Sigmoid colon (tissue), 7 donors: ENCODE results near the gene ITPR1. TPM values are rescaled to one million over a fixed set of nuclear protein-coding genes. Genes with fewer than 3 reads are reported as not detected.

Experiments
- DNase-seq: peaks from one replicate; pipeline ENCODE4 v3.0.0-alpha.2; 2019
- H3K27ac ChIP-seq, 4 donors: fragments of 200-600 bp; sonication (generic); one replicate each; pipeline ENCODE4 v1.5.1; 2016 to 2019; ENCODE audit warnings: mild to moderate bottlenecking in 1 of 4
- H3K27me3 ChIP-seq, 3 donors: fragments of 200-600 bp; sonication (generic); one replicate each; pipeline ENCODE4 v1.5.1; 2019; ENCODE audit warnings: mild to moderate bottlenecking in 1 of 3
- H3K36me3 ChIP-seq, 4 donors: fragments of 200-600 bp; sonication (generic); one replicate each; pipeline ENCODE4 v1.5.1; 2016 to 2019
- H3K4me1 ChIP-seq, 4 donors: fragments of 200-600 bp; sonication (generic); one replicate each; pipeline ENCODE4 v1.5.1; 2017 to 2019
- H3K4me3 ChIP-seq, 4 donors: fragments of 200-600 bp; sonication (generic); one replicate each; pipeline ENCODE4 v1.5.1; 2017 to 2019; ENCODE audit warnings: mild to moderate bottlenecking in 2 of 4, moderate library complexity in 1 of 4
- H3K9me3 ChIP-seq, 4 donors: fragments of 200-600 bp in 3 of 4; sonication (generic) in 3 of 4; one replicate each; pipeline versions ENCODE4 v1.5.1 to v1.6.1; 2013 to 2019
- EP300 ChIP-seq, 4 donors: sonication (generic); formaldehyde crosslinking; IDR thresholded peaks; one replicate each; pipeline ENCODE4 v1.6.1; 2017; ENCODE audit warnings: antibody characterized with exemption in 4 of 4
- POLR2A ChIP-seq, 2 donors: fragments of 450-650 bp; IDR thresholded peaks; one replicate each; pipeline ENCODE4 v1.6.1; 2016; ENCODE audit warnings: antibody characterized with exemption in 2 of 2, mild to moderate bottlenecking in 2 of 2, moderate library complexity in 2 of 2
- POLR2AphosphoS5 ChIP-seq, 4 donors: sonication (generic); formaldehyde crosslinking; IDR thresholded peaks; one replicate each; pipeline ENCODE4 v1.6.1; 2017; ENCODE audit warnings: antibody characterized with exemption in 4 of 4
- WGBS, 2 donors: extraction: QIAGEN DNeasy Blood & Tissue Kit; methylation state at CpG; one replicate each; pipeline ENCODE4 v1.1.7; 2013; 5-methylcytosine and 5-hydroxymethylcytosine counted together
- intact Hi-C: fragments of 100-400 bp; cut with DNase I; formaldehyde crosslinking; loops from one replicate; pipeline ENCODE4 v1.15.1; 2023
- polyA plus RNA-seq, 3 donors: library from polyadenylated mRNA; stranded (reverse); fragments of 200-250 nt; gene quantifications; one replicate each; pipeline ENCODE4 v1.2.3, GENCODE V29; 2013
- total RNA-seq, 4 donors: library from RNA; depleted of rRNA; stranded (reverse); fragments of >200 nt; gene quantifications; one replicate each; pipeline ENCODE4 v1.1.0, GENCODE V29; 2016
- TF ChIP-seq, protein P1 (sequence below), 4 experiments: fragments of 450-650 bp in 3 of 4; fragments of 200-600 bp in 1 of 4; IDR thresholded peaks; one replicate each; pipeline ENCODE4 v1.5.1; 2016 to 2019; ENCODE audit warnings: antibody characterized with exemption in 4 of 4, mild to moderate bottlenecking in 3 of 4, moderate library complexity in 2 of 4
- donor health status: healthy with polysubstance abuse.
- donor health status: Bipolar disorder and iron deficiency.
- donor health status: healthy.

ITPR1 gene
- total and polyA plus RNA-seq, 7 donors = 1.4 to 206 (median 111) TPM

DNA sequence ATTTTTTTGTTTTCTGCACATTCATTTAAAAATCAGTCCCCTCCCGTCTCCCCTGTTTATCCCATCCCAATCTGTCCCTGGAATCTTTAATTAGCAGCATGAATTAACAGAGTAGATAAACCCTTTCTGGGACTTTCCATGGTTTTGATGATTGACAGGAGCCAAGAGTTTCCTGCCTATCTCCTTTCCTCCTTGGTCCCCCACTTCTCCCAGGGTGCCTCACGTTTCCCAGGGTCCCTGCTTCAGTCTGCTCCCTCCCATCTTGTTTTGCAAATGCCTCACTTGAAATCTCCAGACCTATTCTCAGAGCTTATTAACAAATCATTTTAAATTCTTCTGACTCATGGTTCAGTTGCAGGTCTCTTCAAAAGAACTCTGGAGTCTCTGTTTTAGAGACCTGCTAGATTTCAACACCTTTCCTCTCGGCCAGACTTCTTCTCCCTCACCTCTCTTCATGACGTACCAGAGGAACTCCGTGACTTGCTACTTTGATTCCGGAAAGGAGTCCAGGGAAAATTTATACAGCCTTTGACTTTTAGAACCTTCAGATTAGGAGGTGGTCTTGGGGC, 238.5 kb downstream of the ITPR1 start:
- Histone ChIP-seq H3K36me3 (peaks cover 0 to 26% (median 2%) of the 10 kb centered on the region in 4 donors), H3K4me3 (no peak overlapping the region), H3K27me3 (no peaks in the 10 kb centered on the region), H3K4me1 (peaks cover 0 to 11% (median 0%) of the 10 kb centered on the region in 4 donors), H3K27ac (no peak overlapping the region), H3K9me3 (no peaks in the 10 kb centered on the region)
- TF ChIP-seq POLR2AphosphoS5 (IDR thresholded peaks at IDR 0.05) (no peak), EP300 (IDR thresholded peaks at IDR 0.05) (no peak), POLR2A (IDR thresholded peaks at IDR 0.05) (no peak)
- TF ChIP-seq, protein P1, sequence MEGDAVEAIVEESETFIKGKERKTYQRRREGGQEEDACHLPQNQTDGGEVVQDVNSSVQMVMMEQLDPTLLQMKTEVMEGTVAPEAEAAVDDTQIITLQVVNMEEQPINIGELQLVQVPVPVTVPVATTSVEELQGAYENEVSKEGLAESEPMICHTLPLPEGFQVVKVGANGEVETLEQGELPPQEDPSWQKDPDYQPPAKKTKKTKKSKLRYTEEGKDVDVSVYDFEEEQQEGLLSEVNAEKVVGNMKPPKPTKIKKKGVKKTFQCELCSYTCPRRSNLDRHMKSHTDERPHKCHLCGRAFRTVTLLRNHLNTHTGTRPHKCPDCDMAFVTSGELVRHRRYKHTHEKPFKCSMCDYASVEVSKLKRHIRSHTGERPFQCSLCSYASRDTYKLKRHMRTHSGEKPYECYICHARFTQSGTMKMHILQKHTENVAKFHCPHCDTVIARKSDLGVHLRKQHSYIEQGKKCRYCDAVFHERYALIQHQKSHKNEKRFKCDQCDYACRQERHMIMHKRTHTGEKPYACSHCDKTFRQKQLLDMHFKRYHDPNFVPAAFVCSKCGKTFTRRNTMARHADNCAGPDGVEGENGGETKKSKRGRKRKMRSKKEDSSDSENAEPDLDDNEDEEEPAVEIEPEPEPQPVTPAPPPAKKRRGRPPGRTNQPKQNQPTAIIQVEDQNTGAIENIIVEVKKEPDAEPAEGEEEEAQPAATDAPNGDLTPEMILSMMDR (IDR thresholded peaks at IDR 0.05) = no peak
- no peak for DNase-seq
- intact Hi-C loops = no loop called here
- WGBS, 2 donors = 93% methylated on average over 6 of the region's 6 CpGs

DNA sequence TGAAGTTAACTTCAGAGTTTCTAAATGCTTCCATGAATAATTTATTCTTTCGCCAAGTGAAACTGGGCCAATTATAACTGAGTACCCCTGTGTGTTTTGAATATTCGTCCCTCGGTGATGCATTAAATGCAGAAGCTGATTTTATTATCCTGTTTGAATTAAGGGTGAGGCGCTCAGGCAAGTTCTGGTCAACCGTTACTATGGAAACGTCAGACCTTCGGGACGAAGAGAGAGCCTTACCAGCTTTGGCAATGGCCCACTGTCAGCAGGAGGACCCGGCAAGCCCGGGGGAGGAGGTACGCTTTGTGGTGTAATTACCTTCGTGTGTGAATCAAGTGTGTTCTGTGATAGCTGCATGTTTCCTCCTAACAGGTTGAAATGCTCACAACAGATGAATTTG, 239.8 kb downstream of the ITPR1 start:
- no peak for DNase-seq
- Histone ChIP-seq H3K27ac (no peak overlapping the region), H3K36me3 (peaks cover 0 to 37% (median 2%) of the 10 kb centered on the region in 4 donors), H3K4me1 (peaks cover 0 to 11% (median 0%) of the 10 kb centered on the region in 4 donors), H3K9me3 (no peaks in the 10 kb centered on the region), H3K4me3 (no peak overlapping the region), H3K27me3 (no peaks in the 10 kb centered on the region)
- no peak for TF ChIP-seq EP300 (IDR thresholded peaks at IDR 0.05)
- TF ChIP-seq, protein P1 (IDR thresholded peaks at IDR 0.05) = no peak
- TF ChIP-seq POLR2A (IDR thresholded peaks at IDR 0.05) = no peak
- TF ChIP-seq POLR2AphosphoS5 (IDR thresholded peaks at IDR 0.05) = no peak
- WGBS, 2 donors = 37 to 82% methylated on average over 12 of the region's 12 CpGs
- intact Hi-C loops = no loop called here

DNA sequence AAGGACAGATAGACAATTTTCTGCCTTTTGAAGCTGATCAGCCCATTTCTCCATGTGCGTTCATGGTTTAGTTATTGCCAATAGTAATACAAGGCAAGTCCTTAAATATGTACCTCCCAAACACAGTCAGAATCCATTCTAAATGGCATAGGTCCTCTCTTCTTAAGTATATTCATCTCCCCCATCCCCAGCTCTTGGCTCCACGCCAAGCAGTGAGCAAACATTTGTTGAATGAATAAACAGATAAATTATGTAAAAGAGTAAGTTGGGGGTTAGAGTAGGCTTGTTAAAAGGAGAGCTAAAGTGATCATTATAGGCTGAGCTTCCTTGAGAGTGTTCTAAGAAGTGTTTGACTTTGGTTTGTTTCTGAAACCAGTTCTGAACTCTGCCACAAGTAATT, 241.3 kb downstream of the ITPR1 start:
- TF ChIP-seq EP300 (IDR thresholded peaks at IDR 0.05) (no peak), POLR2A (IDR thresholded peaks at IDR 0.05) (no peak), POLR2AphosphoS5 (IDR thresholded peaks at IDR 0.05) (no peak)
- TF ChIP-seq, protein P1 (IDR thresholded peaks at IDR 0.05) = no peak
- Histone ChIP-seq H3K4me1 (peaks cover 0 to 11% (median 0%) of the 10 kb centered on the region in 4 donors), H3K27me3 (no peaks in the 10 kb centered on the region), H3K27ac (no peak overlapping the region), H3K36me3 (peaks cover 0 to 44% (median 2%) of the 10 kb centered on the region in 4 donors), H3K9me3 (no peaks in the 10 kb centered on the region), H3K4me3 (no peak overlapping the region)
- DNase-seq = no peak
- 61 to 75% methylated on average over 2 of the region's 2 CpGs for WGBS, 2 donors
- intact Hi-C loops = no loop called here

DNA sequence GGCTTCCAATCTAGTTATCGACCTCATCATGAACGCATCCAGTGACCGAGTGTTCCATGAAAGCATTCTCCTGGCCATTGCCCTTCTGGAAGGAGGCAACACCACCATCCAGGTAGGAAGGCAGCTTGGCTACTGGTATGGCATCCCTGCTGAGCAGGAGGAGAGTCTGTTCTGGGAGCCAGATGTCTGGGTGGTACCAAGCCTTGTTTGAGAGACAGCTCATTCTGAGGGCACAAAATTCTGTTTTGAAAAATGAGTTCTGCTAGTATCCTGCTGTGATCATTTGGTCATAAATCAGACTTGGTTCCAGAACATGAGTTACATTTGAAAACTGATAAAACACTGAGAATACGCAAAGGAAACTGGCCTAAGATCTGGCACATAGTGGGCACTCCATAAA, 242.1 kb downstream of the ITPR1 start:
- DNase-seq = no peak
- no peaks in the 10 kb centered on the region for H3K27me3 ChIP-seq
- H3K4me1 ChIP-seq = peaks cover 0 to 11% (median 0%) of the 10 kb centered on the region in 4 donors
- TF ChIP-seq POLR2A (IDR thresholded peaks at IDR 0.05) (no peak), EP300 (IDR thresholded peaks at IDR 0.05) (no peak), POLR2AphosphoS5 (IDR thresholded peaks at IDR 0.05) (no peak)
- TF ChIP-seq, protein P1 (IDR thresholded peaks at IDR 0.05) = no peak
- 95 to 98% methylated on average over 4 of the region's 4 CpGs for WGBS, 2 donors
- no peaks in the 10 kb centered on the region for H3K9me3 ChIP-seq
- no peak overlapping the region for H3K27ac ChIP-seq
- no peak overlapping the region for H3K4me3 ChIP-seq
- intact Hi-C loops = no loop called here
- peaks cover 0 to 44% (median 2%) of the 10 kb centered on the region in 4 donors for H3K36me3 ChIP-seq
